Stomach (tissue), 9 donors: ENCODE data around the gene MOB3B. TPM values are rescaled to one million over a fixed set of nuclear protein-coding genes. Genes with fewer than 3 reads are reported as not detected.

Experiments used
- DNase-seq, 2 donors: peaks; one replicate each; pipeline versions ENCODE4 v3.0.0 to v3.0.0-alpha.2; 2013 to 2019
- H3K27ac ChIP-seq, 5 donors: fragments of 200-600 bp in 4 of 5; sonication (generic) in 4 of 5; one replicate each; pipeline ENCODE4 v1.5.1; 2013 to 2019; ENCODE audit warnings: mild to moderate bottlenecking in 1 of 5, moderate library complexity in 1 of 5
- H3K27me3 ChIP-seq, 3 donors: fragments of 200-600 bp; sonication (generic); one replicate each; pipeline ENCODE4 v1.5.1; 2017 to 2019; ENCODE audit warnings: mixed run types in 1 of 3
- H3K36me3 ChIP-seq, 4 donors: fragments of 200-600 bp; sonication (generic); 1 replicate in 3 of 4; 2 replicates in 1 of 4; pipeline ENCODE4 v1.5.1; 2016 to 2019
- H3K4me1 ChIP-seq, 4 donors: fragments of 200-600 bp; sonication (generic); one replicate each; pipeline ENCODE4 v1.5.1; 2016 to 2019
- H3K4me3 ChIP-seq, 4 donors: fragments of 200-600 bp; sonication (generic) in 3 of 4; one replicate each; pipeline ENCODE4 v1.5.1; 2016 to 2019; ENCODE audit warnings: mild to moderate bottlenecking in 1 of 4
- H3K9me3 ChIP-seq, 4 donors: fragments of 200-600 bp; sonication (generic); one replicate each; pipeline ENCODE4 v1.5.1; 2016 to 2019
- EP300 ChIP-seq: sonication (generic); formaldehyde crosslinking; IDR thresholded peaks from one replicate; pipeline ENCODE4 v1.6.1; 2017; ENCODE audit warnings: antibody characterized with exemption
- POLR2A ChIP-seq, 4 donors: fragments of 450-650 bp; IDR thresholded peaks; one replicate each; pipeline ENCODE4 v1.6.1; 2016; ENCODE audit warnings: antibody characterized with exemption in 4 of 4, control low read depth in 2 of 4, mild to moderate bottlenecking in 1 of 4, moderate library complexity in 1 of 4
- POLR2AphosphoS5 ChIP-seq, 3 donors: sonication (generic); formaldehyde crosslinking; IDR thresholded peaks; one replicate each; pipeline ENCODE4 v1.6.1; 2016; ENCODE audit warnings: antibody characterized with exemption in 3 of 3
- WGBS, 5 donors: extraction: QIAGEN DNeasy Blood & Tissue Kit in 3 of 5; methylation state at CpG; one replicate each; pipeline versions ENCODE4 v1.1.5 to v1.1.7; 2013 to 2018; 5-methylcytosine and 5-hydroxymethylcytosine counted together
- intact Hi-C: fragments of 100-400 bp; cut with DNase I; formaldehyde crosslinking; loops from one replicate; pipeline ENCODE4 v1.15.1; 2023; ENCODE audit warnings: low total_unique reads
- polyA plus RNA-seq, 3 donors: library from polyadenylated mRNA; stranded (reverse); fragments of 200-250 nt; gene quantifications; one replicate each; pipeline ENCODE4 v1.2.3, GENCODE V29; 2013
- total RNA-seq, 5 donors: library from RNA; depleted of rRNA; stranded (reverse); fragments of >200 nt; gene quantifications; one replicate each; pipeline versions ENCODE4 v1.1.0 to v1.2.3, GENCODE V29; 2014 to 2016
- TF ChIP-seq, protein P1 (sequence below), 7 experiments: fragments of 450-650 bp in 4 of 7; fragments of 200-600 bp in 3 of 7; sonication (generic) in 3 of 7; IDR thresholded peaks; one replicate each; pipeline ENCODE4 v1.5.1; 2016 to 2019; ENCODE audit warnings: antibody characterized with exemption in 7 of 7, control low read depth in 2 of 7, mild to moderate bottlenecking in 1 of 7
- donor health status: healthy with polysubstance abuse.
- donor health status: Bipolar disorder and iron deficiency.
- donor health status: healthy.

MOB3B gene
- total and polyA plus RNA-seq, 8 donors = 4.0 to 32.7 (median 9.7) TPM

DNA sequence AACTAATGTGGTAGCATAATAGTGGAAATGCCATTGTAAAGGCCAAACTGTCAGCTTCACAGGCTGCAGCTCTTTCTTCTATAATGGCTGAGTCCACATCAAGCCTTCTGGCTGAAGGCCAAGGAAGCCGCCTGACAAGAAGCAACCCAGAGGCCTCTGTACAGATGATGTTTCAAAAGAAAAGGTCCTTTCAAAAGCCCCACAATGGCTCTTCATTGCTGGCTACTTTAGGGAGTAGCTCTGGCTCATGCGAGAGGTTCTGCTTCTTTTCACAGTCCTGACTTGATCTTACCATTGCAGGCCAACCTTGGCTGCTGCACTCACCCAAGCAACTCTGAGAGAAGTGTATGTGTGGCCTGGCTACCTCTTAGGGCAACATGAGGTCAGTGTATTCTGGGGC, 178.2 kb downstream of the MOB3B start:
- intact Hi-C loops = no loop called here
- no peaks in the 10 kb centered on the region for H3K9me3 ChIP-seq
- H3K27ac ChIP-seq = peak overlapping the region in 3 of 5 donors; percentile 15 to 54 (median 28)
- peak in 1 of 2 donors; percentile 80 for DNase-seq
- H3K36me3 ChIP-seq = no peaks in the 10 kb centered on the region
- no peaks in the 10 kb centered on the region for H3K27me3 ChIP-seq
- TF ChIP-seq POLR2AphosphoS5 (IDR thresholded peaks at IDR 0.05) (peak in 1 of 3 donors; percentile 46), POLR2A (IDR thresholded peaks at IDR 0.05) (no peak), EP300 (no peak)
- no peak overlapping the region for H3K4me3 ChIP-seq
- H3K4me1 ChIP-seq = peaks cover 13 to 55% (median 36%) of the 10 kb centered on the region in 4 donors
- WGBS, 5 donors = 55 to 88% (median 75%) methylated on average over 2 of the region's 2 CpGs

DNA sequence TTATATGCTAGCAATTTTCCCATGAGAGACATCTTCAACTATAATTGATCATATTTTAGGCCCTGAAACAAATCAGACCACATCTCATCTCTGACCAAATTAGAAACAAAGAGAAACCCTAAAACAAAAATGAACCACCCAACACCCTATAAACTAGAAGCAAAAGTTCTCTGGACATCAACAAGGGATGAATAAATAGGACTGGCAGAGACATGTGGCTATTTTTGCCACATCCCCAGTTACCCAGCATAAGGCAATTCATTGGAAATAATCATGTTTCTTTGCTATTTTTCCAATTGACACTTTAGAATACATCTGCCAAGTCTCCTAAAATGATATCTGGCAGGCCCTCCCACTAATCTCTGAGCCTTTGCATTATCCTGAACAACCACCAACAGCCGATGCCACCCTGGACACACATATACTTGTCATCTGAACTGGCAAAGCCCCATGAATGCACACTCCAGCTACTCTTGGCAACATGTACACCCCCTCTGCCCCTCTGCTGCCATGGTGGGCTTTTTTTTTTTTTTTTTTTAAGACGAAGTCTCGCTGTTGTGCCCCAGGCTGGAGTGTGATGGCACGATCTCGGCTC, 179.1 kb downstream of the MOB3B start:
- Histone ChIP-seq H3K9me3 (no peaks in the 10 kb centered on the region), H3K27ac (peak overlapping the region in 1 of 5 donors; percentile 54), H3K4me1 (peaks cover 7 to 57% (median 36%) of the 10 kb centered on the region in 4 donors), H3K27me3 (no peaks in the 10 kb centered on the region), H3K4me3 (no peak overlapping the region), H3K36me3 (no peaks in the 10 kb centered on the region)
- intact Hi-C loops = no loop called here
- 92 to 99% (median 94%) methylated on average over 5 of the region's 5 CpGs for WGBS, 5 donors
- TF ChIP-seq POLR2AphosphoS5 (IDR thresholded peaks at IDR 0.05) (no peak), POLR2A (IDR thresholded peaks at IDR 0.05) (no peak), EP300 (no peak)
- TF ChIP-seq, protein P1, sequence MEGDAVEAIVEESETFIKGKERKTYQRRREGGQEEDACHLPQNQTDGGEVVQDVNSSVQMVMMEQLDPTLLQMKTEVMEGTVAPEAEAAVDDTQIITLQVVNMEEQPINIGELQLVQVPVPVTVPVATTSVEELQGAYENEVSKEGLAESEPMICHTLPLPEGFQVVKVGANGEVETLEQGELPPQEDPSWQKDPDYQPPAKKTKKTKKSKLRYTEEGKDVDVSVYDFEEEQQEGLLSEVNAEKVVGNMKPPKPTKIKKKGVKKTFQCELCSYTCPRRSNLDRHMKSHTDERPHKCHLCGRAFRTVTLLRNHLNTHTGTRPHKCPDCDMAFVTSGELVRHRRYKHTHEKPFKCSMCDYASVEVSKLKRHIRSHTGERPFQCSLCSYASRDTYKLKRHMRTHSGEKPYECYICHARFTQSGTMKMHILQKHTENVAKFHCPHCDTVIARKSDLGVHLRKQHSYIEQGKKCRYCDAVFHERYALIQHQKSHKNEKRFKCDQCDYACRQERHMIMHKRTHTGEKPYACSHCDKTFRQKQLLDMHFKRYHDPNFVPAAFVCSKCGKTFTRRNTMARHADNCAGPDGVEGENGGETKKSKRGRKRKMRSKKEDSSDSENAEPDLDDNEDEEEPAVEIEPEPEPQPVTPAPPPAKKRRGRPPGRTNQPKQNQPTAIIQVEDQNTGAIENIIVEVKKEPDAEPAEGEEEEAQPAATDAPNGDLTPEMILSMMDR (IDR thresholded peaks at IDR 0.05) = no peak
- no peak for DNase-seq

DNA sequence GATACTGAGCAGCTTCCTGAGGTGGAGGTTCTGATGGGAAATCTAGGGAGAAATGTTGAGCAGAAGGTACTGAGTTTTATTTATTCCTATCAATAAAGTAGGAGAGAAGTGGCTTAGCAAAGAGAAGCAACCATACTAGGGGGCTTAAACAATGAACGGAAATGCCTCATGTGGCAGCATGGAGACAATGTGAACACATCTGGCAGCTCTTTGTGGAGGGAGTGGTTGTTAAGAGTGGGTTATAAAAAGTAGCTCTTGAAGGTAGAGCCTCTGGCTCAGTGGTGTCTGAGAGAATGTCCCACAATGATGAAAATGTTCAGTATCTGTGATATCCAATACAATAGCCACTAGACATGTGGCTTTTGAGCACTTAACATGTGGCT, 179.9 kb downstream of the MOB3B start:
- no peaks in the 10 kb centered on the region for H3K27me3 ChIP-seq
- intact Hi-C loops = no loop called here
- WGBS, 5 donors = 46 to 74% (median 50%) methylated on average over 1 of the region's 1 CpG
- peaks cover 7 to 59% (median 36%) of the 10 kb centered on the region in 4 donors for H3K4me1 ChIP-seq
- TF ChIP-seq, protein P1 (IDR thresholded peaks at IDR 0.05) = no peak
- TF ChIP-seq POLR2AphosphoS5 (IDR thresholded peaks at IDR 0.05) (no peak), POLR2A (IDR thresholded peaks at IDR 0.05) (no peak), EP300 (no peak)
- no peaks in the 10 kb centered on the region for H3K9me3 ChIP-seq
- no peaks in the 10 kb centered on the region for H3K36me3 ChIP-seq
- no peak overlapping the region for H3K4me3 ChIP-seq
- peak overlapping the region in 1 of 5 donors; percentile 7 for H3K27ac ChIP-seq
- no peak for DNase-seq

- Histone ChIP-seq H3K4me3 (no peak overlapping the region), H3K36me3 (no peaks in the 10 kb centered on the region), H3K9me3 (no peaks in the 10 kb centered on the region), H3K27me3 (no peaks in the 10 kb centered on the region), H3K4me1 (peaks cover 7 to 58% (median 34%) of the 10 kb centered on the region in 4 donors), H3K27ac (peak overlapping the region in 1 of 5 donors; percentile 7)
- intact Hi-C loops = no loop called here
- peak in 1 of 3 donors; percentile 59 for TF ChIP-seq POLR2AphosphoS5 (IDR thresholded peaks at IDR 0.05)
- no peak for TF ChIP-seq EP300
- no peak for TF ChIP-seq POLR2A (IDR thresholded peaks at IDR 0.05)
- TF ChIP-seq, protein P1 (IDR thresholded peaks at IDR 0.05) = no peak
- 36 to 48% (median 40%) methylated on average over 5 of the region's 5 CpGs for WGBS, 5 donors
- DNase-seq = peak in 1 of 2 donors; percentile 69
Observed at GRCh38 chr9:27348785-27349697, 180.6 kb downstream of the MOB3B start.
